Large intestine (tissue), 3 donors: Measurements from ENCODE around the gene PARD6A. TPM values are rescaled to one million over a fixed set of nuclear protein-coding genes. Genes with fewer than 3 reads are reported as not detected.

Experiments used
- DNase-seq, 2 donors: peaks; one replicate each; pipeline versions ENCODE4 v3.0.0 to v3.0.0-alpha.2; 2013
- H3K27ac ChIP-seq: one replicate; pipeline ENCODE4 v1.5.1; 2013; ENCODE audit warnings: low read length
- H3K27me3 ChIP-seq: 2 replicates; pipeline ENCODE4 v1.6.1; 2013; ENCODE audit warnings: low read length; ENCODE audit not compliant: control insufficient read depth, insufficient read depth
- H3K36me3 ChIP-seq: 2 replicates; pipeline ENCODE4 v1.6.1; 2013; ENCODE audit warnings: low read length; ENCODE audit not compliant: control insufficient read depth, insufficient read depth
- H3K4me1 ChIP-seq: one replicate; pipeline ENCODE4 v1.6.1; 2013; ENCODE audit warnings: low read length; ENCODE audit not compliant: control insufficient read depth, insufficient read depth
- H3K4me3 ChIP-seq: one replicate; pipeline ENCODE4 v1.5.1; 2013; ENCODE audit warnings: low read length
- H3K9me3 ChIP-seq: one replicate; pipeline ENCODE4 v1.6.1; 2013; ENCODE audit warnings: mild to moderate bottlenecking, low read depth, low read length, moderate library complexity; ENCODE audit not compliant: control insufficient read depth
- WGBS: methylation state at CpG from one replicate; pipeline ENCODE4 v1.1.5; 2013; ENCODE audit warnings: low lambda C conversion rate; ENCODE audit not compliant: insufficient coverage; 5-methylcytosine and 5-hydroxymethylcytosine counted together
- polyA plus RNA-seq: library from polyadenylated mRNA; unstranded; fragments of 120-200 nt; gene quantifications from one replicate; pipeline ENCODE4 v1.2.1, GENCODE V29; 2013

Gene PARD6A
- polyA plus RNA-seq, 1 donor = 1.6 TPM

DNA sequence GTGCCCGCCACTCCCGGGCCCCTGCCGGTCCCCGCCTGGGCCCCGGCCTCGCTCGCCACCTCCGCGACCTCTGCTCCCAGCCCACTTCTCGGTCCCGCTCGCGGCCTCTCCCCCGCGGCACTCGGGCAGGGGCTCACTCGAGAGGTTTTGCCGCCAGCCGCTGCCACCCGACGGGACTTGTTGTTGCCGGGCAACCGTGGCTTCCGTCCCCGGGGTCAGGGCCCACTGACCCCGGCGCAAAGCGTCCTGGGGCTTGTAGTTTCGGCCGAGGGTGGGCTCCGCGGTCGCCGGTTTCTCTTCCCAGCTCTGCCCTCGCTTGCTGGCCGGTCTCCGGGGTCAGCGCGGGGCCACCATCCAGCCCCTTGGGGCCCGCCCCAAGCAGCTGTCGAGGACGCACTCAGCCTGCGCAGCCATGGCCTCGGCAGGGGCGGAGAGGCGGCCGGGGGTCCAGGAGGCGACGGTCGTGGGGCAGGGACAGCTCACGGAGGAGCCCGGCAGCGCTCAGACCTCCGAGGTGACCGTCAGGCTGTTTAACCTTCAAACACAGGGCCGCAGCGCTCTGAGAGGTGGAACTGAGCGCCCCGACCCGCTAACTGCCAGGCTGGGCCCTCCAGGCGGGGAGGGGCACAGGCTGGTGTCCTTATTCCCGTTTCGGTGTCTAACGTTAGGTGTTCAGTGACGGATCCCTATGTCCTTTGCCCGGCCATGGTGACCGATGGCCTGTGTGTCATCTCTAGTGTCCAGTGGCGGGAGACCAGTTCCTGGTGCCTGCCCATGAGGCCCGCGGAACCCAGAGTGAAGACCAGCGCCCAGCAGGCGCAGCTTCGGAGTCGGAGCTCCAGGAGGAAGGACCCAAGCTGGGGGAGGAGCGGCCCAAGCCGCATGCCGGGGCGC lies 6.0 kb downstream of the PARD6A start, which contains the start of the genes C16orf86 and ENKD1:
Gene C16orf86 (plus strand): TSS at position 256 of the 894 bp plus-strand sequence. CDS start 157 bp downstream, at position 413.
Gene ENKD1 (minus strand): TSS at position 192 of the 894 bp plus-strand sequence. CDS start 308 bp downstream, outside the sequence.
- H3K4me1 ChIP-seq = peaks cover 14% of the 10 kb centered on the region
- peaks cover 8% of the 10 kb centered on the region for H3K27me3 ChIP-seq
- peak within 1 kb of the TSS; percentile 44 for H3K27ac ChIP-seq
- H3K9me3 ChIP-seq = no peaks in the 10 kb centered on the region
- whole genome bisulfite sequencing = no CpG with 5 or more reads among the region's 78 CpGs
- H3K4me3 ChIP-seq = peak within 1 kb of the TSS; percentile 61
- H3K36me3 ChIP-seq = peaks cover 4% of the 10 kb centered on the region
- DNase-seq = peak; percentile 61 to 66

DNA sequence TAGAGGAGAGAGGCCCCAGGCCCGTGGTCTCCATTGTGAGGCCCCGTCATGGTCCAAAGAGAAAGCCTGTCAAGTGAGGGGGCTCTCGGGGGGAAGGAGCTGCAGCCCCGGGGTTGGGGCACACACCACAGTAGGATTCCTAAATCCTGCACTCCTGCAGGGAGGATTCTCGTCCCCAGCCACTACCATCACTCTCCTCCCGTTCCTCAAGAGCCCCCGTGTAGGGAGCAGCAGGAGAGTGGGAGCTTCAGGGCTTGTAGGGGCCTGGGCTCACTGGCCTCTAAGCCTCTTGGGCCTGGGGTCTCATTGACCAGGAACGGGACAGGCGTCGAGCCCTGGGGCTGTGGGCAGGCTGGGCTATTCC lies 6.7 kb downstream of the PARD6A start:
- H3K27me3 ChIP-seq = peaks cover 8% of the 10 kb centered on the region
- peaks cover 4% of the 10 kb centered on the region for H3K36me3 ChIP-seq
- H3K4me1 ChIP-seq = peaks cover 13% of the 10 kb centered on the region
- H3K27ac ChIP-seq = peak overlapping the region; percentile 28
- WGBS = no CpG with 5 or more reads among the region's 10 CpGs
- H3K9me3 ChIP-seq = no peaks in the 10 kb centered on the region
- peak overlapping the region; percentile 61 for H3K4me3 ChIP-seq
- DNase-seq = no peak

DNA sequence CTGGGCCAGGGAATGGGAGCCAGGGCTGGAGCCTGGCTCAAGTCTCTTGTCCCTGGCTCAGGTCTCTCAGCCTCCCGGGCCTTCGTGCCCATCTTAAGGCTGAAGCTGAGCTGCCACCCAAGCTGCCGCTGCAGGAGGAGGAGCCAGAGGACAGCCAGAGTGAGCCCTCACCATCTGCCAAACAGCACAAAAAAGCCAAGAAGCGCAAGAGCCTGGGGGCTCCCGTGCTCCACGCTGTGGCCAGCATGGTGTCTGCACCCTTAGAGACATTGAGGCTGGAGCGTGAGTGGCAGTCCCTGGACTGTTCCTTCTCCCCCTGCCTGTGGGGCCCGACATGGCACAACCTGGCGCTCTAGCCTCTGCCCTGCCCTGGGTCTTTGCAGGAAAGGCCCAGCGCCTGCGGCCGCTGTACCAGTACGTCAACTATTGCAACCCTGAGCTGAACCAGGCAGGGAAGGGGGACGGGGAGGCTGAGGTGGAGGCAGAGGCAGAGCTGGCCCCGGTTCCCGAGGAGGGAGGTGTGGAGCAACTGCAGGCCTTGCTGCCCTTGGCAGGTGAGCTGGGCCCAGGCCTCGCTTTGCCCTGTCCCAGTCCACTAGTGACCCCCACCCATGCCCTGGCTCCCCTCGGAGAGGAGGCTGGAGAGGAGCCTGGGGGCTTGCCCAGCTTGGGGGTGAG lies 7.2 kb downstream of the PARD6A start:
- DNase-seq = peak; percentile 75 to 80
- Histone ChIP-seq H3K27ac (peak overlapping the region; percentile 28), H3K4me1 (peaks cover 13% of the 10 kb centered on the region), H3K27me3 (peaks cover 8% of the 10 kb centered on the region), H3K36me3 (peaks cover 2% of the 10 kb centered on the region), H3K4me3 (peak overlapping the region; percentile 61), H3K9me3 (no peaks in the 10 kb centered on the region)
- WGBS = no CpG with 5 or more reads among the region's 18 CpGs

DNA sequence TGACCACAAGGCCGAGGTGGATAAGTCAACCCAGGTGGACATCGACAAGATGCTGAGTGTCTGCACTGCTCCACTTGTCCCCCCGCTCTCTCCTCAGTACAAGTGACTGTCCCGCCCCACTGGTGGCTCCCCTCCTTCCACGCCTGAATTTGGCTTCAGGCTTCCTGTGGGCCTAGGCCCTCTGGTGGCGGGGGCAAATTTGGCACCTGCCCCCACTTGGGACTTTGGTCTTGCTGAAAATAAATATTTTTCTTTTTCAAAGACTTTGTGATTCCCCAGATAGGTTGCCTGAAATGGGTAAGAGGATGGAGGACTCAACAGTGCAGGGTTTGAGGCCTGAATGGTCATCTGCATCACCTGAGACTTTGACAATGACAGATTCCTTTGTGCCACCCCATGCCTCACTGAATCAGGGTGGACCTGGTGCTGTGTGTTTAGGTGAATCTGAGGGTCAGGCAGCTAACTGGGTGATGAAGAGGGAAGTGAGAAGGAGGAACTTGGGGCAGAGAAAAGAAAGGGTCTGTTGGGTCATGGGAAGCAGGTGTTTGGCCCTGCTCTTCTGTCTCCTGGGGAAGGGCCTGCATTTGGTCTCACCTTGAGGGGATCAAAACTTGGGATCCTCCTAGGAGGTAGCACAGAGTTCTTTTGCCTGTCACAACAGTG lies 7.9 kb downstream of the PARD6A start:
- no peak overlapping the region for H3K27ac ChIP-seq
- H3K36me3 ChIP-seq = no peaks in the 10 kb centered on the region
- WGBS = no CpG with 5 or more reads among the region's 6 CpGs
- no peak overlapping the region for H3K4me3 ChIP-seq
- H3K4me1 ChIP-seq = peaks cover 13% of the 10 kb centered on the region
- no peaks in the 10 kb centered on the region for H3K9me3 ChIP-seq
- peaks cover 8% of the 10 kb centered on the region for H3K27me3 ChIP-seq
- DNase-seq = no peak

DNA sequence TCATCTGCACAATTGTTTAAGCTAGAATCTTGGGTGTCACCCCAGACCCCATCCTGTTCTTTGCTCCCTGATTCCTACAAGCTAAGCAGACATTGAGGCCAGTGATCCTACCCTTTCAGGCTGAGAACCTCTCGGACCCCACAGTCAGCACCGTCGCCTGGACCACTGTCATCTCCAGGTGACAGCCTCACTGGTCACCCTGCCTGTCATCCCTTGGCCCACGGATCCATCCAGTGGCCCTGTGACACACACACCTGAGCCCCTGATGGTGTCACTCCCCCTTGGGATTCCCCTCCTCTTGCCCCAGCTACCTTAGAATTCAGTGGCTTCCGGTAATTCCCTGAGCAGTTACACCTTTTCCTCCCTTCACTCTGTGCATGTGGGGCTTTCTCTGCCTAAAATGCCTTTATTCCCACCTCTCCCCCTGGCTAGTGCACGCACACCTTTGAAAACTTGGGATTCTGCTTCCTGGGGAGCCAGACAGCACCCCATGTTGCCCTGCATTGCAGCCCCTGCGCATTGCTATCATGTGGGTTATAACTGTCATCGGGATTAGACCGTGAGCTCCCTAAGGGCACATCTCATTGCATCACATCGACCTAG lies 8.8 kb downstream of the PARD6A start:
- peaks cover 13% of the 10 kb centered on the region for H3K4me1 ChIP-seq
- H3K4me3 ChIP-seq = no peak overlapping the region
- H3K36me3 ChIP-seq = no peaks in the 10 kb centered on the region
- no peak for DNase-seq
- peaks cover 8% of the 10 kb centered on the region for H3K27me3 ChIP-seq
- H3K27ac ChIP-seq = no peak overlapping the region
- no peaks in the 10 kb centered on the region for H3K9me3 ChIP-seq
- WGBS = no CpG with 5 or more reads among the region's 10 CpGs

DNA sequence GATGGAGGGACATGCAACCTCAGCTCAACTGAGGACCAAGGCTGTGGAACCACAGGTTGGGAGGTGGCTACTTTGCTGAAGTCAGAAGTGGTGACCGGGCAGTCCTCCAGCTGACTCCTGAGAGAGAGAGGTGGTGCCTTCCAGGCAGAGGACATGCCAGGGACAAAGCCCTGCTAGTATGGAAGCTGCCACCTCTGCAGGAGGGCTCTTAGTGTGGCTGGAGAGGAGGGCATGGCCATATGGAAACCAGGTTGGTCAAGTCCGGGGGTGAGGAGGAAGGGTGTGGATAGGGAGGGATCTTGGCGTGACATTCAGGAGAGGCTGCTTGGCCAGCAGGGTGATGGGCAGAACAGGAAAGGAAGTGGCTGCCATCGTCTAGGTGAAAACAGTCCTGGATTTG lies 11.5 kb downstream of the PARD6A start:
- H3K27me3 ChIP-seq = peaks cover 8% of the 10 kb centered on the region
- H3K9me3 ChIP-seq = no peaks in the 10 kb centered on the region
- H3K36me3 ChIP-seq = no peaks in the 10 kb centered on the region
- no peak overlapping the region for H3K27ac ChIP-seq
- DNase-seq = no peak
- peaks cover 5% of the 10 kb centered on the region for H3K4me1 ChIP-seq
- no peak overlapping the region for H3K4me3 ChIP-seq
- no CpG with 5 or more reads among the region's 4 CpGs for WGBS

DNA sequence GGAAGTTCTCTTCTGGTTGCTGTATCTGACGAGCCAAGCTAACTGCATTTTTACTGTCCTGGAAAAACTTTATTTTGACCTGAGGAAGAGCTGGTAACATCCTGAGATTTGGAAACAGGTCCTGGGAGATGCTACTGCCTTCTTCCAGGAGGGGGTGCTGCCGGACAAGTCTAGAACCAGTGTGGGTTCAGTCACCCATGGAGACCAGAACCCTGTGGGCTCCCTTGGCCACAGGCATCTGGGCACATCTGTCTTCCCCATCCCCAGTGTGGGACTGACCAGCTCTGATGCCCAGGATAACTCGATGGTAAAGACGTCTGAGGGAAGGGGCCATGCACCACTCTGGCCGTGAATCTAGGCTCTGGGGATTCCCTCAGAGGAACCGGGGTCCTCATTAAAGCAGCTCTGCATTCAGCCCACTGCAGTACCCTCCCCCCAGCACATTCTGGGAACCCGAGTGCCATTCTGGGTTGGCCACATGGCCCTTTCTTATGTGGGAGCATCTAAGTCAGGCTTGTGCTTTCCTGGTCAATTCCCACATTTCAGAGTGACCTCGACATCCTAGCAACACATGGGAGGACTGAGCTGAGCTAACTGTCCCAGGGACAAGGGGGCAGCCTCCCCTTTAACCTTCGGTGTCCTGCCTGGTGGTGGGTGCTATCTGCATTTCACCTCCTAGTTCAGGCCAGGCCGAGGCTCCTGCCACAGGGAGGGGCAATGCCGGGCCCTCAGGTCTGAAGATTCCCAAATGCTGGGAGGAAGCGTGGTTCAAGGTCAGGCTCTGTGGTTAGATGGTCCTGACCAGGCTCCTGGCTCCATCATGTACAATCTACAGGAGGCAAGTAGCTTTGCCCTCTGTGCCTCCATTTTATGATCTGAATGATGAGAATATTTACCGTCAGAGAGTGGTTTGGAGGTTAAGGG lies 12.2 kb downstream of the PARD6A start:
- no CpG with 5 or more reads among the region's 13 CpGs for WGBS

DNA sequence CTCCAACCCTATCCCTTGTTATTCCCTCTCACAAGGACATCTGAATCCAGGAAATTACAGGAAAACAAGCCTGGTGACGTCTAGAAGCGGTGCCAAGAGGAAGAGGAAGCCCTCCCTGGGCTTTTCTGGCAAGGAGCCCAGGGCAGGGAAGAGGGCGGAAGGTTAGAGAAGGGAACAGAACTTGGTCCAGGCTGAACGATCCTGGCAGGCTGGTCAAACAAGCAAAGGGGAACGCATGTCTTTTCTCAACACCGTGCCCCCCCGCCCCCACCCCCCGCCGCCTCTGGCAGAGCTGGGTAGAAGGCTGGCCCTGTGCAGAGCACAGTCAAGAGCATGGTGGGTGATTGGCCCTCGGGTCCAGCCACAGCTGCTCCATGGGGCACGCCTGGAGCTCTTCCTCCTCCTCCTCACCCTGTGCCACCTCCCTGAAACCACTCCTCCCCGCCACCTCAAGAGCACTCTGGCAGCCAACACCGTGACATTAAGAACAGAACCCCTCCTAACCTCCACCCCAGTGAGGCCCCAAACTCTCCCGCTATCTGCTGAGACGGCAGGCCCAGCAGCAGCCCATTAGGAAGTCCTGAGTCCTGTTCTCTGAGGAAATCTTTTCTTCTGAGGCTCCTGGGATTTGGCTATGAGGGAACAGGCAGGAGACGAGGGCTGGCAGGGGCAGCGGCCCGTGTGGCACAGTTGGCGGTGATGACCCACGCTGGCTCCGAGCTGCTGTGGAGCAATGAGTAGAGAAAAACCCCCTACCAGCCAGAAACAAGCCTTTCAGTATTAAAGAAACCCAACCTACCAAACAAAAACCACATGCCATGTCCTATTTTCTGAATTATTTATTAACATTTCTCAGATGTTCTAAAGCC lies 13.2 kb downstream of the PARD6A start:
- Histone ChIP-seq H3K9me3 (no peaks in the 10 kb centered on the region), H3K4me1 (no peaks in the 10 kb centered on the region), H3K27ac (no peak overlapping the region), H3K4me3 (no peak overlapping the region), H3K27me3 (peaks cover 6% of the 10 kb centered on the region), H3K36me3 (no peaks in the 10 kb centered on the region)
- 80% methylated on average over 1 of the region's 21 CpGs for WGBS
- DNase-seq = no peak

More for the DNA sequence above, 12.2 kb downstream of the PARD6A start:
- Histone ChIP-seq H3K36me3 (no peaks in the 10 kb centered on the region), H3K27ac (no peak overlapping the region), H3K4me3 (no peak overlapping the region), H3K9me3 (no peaks in the 10 kb centered on the region), H3K4me1 (no peaks in the 10 kb centered on the region), H3K27me3 (peaks cover 8% of the 10 kb centered on the region)
- DNase-seq = no peak
